ENCODE data around the gene IP6K1.
"Not testable (repeated sequence)": the region's sequence is repeated elsewhere in the genome, so short reads cannot be mapped to it uniquely, and the experiment has no call there.

IP6K1 gene

GRCh38 chr3:49761661-49762060 lies 24.7 kb downstream of the IP6K1 start:
- no peak for DNase-seq

GRCh38 chr3:49759226-49759625 lies 27.1 kb downstream of the IP6K1 start:
- no peak for DNase-seq

- no peak for DNase-seq
These were observed 29.1 kb downstream of the IP6K1 start for GRCh38 chr3:49757197-49757596.

GRCh38 chr3:49756036-49756435 lies 30.3 kb downstream of the IP6K1 start:
- DNase-seq: no peak

GRCh38 chr3:49754536-49754935 lies 31.8 kb downstream of the IP6K1 start:
- DNase-seq: no peak

- DNase-seq: no peak
These were observed 34.8 kb downstream of the IP6K1 start for GRCh38 chr3:49751501-49751900.

GRCh38 chr3:49750056-49750455 lies 36.3 kb downstream of the IP6K1 start:
- no peak for DNase-seq

- not testable (repeated sequence) for DNase-seq
These were observed 37.5 kb downstream of the IP6K1 start for GRCh38 chr3:49748874-49749273.

GRCh38 chr3:49747792-49748480 lies 38.4 kb downstream of the IP6K1 start:
- DNase-seq: no peak

GRCh38 chr3:49745986-49746385 lies 40.4 kb downstream of the IP6K1 start:
- DNase-seq: no peak

- DNase-seq: no peak
These were observed 45.9 kb downstream of the IP6K1 start for GRCh38 chr3:49740427-49740826.

- no peak for DNase-seq
These were observed 48.2 kb downstream of the IP6K1 start for GRCh38 chr3:49738067-49738713.

GRCh38 chr3:49734752-49735151 lies 51.6 kb downstream of the IP6K1 start:
- DNase-seq: no peak

- no peak for DNase-seq
These were observed 52.8 kb downstream of the IP6K1 start for GRCh38 chr3:49733551-49733950.

- no peak for DNase-seq
These were observed 53.7 kb downstream of the IP6K1 start for GRCh38 chr3:49732597-49732996.

- DNase-seq: no peak
These were observed 56.3 kb downstream of the IP6K1 start for GRCh38 chr3:49729966-49730609.

GRCh38 chr3:49727924-49728361 lies 58.4 kb downstream of the IP6K1 start:
- DNase-seq: peak; percentile 61

- peak; percentile 55 for DNase-seq
These were observed 59.0 kb downstream of the IP6K1 start for GRCh38 chr3:49727154-49727923.

- DNase-seq: peak; percentile 57
These were observed 60.2 kb downstream of the IP6K1 start for GRCh38 chr3:49725906-49726681.

- DNase-seq: peak; percentile 72
These were observed 61.8 kb downstream of the IP6K1 start for GRCh38 chr3:49724586-49724985.

- DNase-seq: peak; percentile 98
These were observed 62.5 kb downstream of the IP6K1 start, which contains the start of gene GMPPB for GRCh38 chr3:49723628-49724551. TSS of gene GMPPB (minus strand) at chr3:49723951. CDS start at chr3:49723726, 225 bp downstream.

Data from activated effector memory CD4-positive, alpha-beta T cell treated with anti-CD3 and anti-CD28 coated beads, Interleukin-2, amount 50 U/mL, for 16 hours (primary cell).